ENCODE measurements around the gene TMEM88.

DNA sequence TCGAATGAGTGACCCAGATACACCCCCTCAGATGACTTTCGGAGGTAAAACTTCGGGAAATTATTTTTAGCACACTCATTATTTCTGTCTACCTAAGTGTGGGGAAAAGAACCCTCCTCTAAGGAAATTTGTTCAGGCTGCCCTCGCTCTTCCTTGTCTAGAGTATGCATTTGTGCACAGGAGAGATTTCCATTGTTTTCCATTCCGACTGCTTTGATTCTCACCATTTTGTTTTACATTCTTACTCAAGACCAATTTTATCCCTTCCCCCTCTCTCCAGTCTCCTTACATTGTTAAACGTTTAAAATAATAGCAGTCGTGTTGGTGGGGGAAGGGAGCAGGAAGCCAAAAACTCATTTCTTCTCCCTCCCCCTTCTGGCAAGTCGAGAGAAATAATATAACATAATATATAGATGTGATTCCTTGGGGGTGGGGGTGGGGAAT, 32.2 kb downstream of the TMEM88 start:
- TF ChIP-seq, protein P1, sequence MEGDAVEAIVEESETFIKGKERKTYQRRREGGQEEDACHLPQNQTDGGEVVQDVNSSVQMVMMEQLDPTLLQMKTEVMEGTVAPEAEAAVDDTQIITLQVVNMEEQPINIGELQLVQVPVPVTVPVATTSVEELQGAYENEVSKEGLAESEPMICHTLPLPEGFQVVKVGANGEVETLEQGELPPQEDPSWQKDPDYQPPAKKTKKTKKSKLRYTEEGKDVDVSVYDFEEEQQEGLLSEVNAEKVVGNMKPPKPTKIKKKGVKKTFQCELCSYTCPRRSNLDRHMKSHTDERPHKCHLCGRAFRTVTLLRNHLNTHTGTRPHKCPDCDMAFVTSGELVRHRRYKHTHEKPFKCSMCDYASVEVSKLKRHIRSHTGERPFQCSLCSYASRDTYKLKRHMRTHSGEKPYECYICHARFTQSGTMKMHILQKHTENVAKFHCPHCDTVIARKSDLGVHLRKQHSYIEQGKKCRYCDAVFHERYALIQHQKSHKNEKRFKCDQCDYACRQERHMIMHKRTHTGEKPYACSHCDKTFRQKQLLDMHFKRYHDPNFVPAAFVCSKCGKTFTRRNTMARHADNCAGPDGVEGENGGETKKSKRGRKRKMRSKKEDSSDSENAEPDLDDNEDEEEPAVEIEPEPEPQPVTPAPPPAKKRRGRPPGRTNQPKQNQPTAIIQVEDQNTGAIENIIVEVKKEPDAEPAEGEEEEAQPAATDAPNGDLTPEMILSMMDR (IDR thresholded peaks at IDR 0.05): no peak
- TF ChIP-seq EZH2 (IDR thresholded peaks at IDR 0.05): no peak

Data from neural progenitor cell (in vitro differentiated cells).